A673 (cell line): ENCODE data around the gene TAF5L.

Source experiments
- EZH2 ChIP-seq: fragments of 200-600 bp; sonication (generic); IDR thresholded peaks from 2 replicates; pipeline ENCODE4 v1.6.1; 2017; ENCODE audit warnings: borderline replicate concordance, low read depth, mild to moderate bottlenecking, mixed read lengths, antibody characterized with exemption, low read length; ENCODE audit not compliant: poor library complexity, severe bottlenecking
- TF ChIP-seq, protein P1 (sequence below): fragments of 300-800, 200-600 bp; sonication (generic); conservative IDR thresholded peaks from 2 replicates; pipeline ENCODE4 v1.5.1; 2017; ENCODE audit warnings: low read depth, mild to moderate bottlenecking, antibody characterized with exemption, low read length, moderate library complexity, mixed read lengths

DNA sequence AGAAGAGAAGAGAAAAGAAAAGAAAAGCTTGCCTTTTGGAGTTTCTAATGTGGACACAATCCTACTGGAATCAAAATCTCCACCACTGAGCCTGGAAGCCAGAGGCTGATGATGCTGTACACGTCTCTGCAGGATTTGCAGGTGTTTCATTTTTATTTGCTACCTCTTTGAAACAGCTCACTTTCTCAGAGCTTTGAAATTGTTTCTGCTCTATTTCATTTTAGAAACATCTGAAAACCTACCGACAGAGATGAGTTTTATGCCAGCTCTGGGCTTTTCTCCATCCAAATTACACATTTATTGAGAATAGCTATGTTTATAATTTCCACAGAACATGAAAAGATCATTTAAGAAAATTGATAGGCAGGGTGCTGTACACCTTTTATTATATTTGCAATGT is 46.3 kb upstream of the TAF5L start:
- TF ChIP-seq, protein P1, sequence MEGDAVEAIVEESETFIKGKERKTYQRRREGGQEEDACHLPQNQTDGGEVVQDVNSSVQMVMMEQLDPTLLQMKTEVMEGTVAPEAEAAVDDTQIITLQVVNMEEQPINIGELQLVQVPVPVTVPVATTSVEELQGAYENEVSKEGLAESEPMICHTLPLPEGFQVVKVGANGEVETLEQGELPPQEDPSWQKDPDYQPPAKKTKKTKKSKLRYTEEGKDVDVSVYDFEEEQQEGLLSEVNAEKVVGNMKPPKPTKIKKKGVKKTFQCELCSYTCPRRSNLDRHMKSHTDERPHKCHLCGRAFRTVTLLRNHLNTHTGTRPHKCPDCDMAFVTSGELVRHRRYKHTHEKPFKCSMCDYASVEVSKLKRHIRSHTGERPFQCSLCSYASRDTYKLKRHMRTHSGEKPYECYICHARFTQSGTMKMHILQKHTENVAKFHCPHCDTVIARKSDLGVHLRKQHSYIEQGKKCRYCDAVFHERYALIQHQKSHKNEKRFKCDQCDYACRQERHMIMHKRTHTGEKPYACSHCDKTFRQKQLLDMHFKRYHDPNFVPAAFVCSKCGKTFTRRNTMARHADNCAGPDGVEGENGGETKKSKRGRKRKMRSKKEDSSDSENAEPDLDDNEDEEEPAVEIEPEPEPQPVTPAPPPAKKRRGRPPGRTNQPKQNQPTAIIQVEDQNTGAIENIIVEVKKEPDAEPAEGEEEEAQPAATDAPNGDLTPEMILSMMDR = no peak
- TF ChIP-seq EZH2 = no peak
